DND-41 (cell line): ENCODE data around the gene BST1.
A peak's percentile ranks its signal among the peaks of the same experiment; 100 is the strongest.

Experiments
- ATAC-seq: fragments of 200-7000 bp; cut with Tn5 transposase; 3 replicates; pipeline ENCODE4 v1.9.1; 2021; ENCODE audit warnings: low read depth; ENCODE audit not compliant: insufficient read depth
- DNase-seq: peaks from one replicate; pipeline ENCODE4 v3.0.0-alpha.2; 2020
- H2AFZ ChIP-seq: 2 replicates; pipeline ENCODE4 v1.6.0; 2012; ENCODE audit warnings: low read depth, low read length
- H3K27ac ChIP-seq: 2 replicates; pipeline ENCODE4 v1.5.1; 2012; ENCODE audit warnings: low read length, inconsistent platforms
- H3K27me3 ChIP-seq: fragments of 200-600 bp; sonication (generic); 2 replicates; pipeline ENCODE4 v1.6.0; 2012; ENCODE audit warnings: low read length, mild to moderate bottlenecking, inconsistent platforms; ENCODE audit not compliant: insufficient read depth, poor library complexity
- H3K36me3 ChIP-seq: 2 replicates; pipeline ENCODE4 v1.5.1; 2012; ENCODE audit warnings: low read length, inconsistent platforms; ENCODE audit not compliant: insufficient read depth
- H3K4me1 ChIP-seq: 2 replicates; pipeline ENCODE4 v1.5.1; 2012; ENCODE audit warnings: mild to moderate bottlenecking, low read length; ENCODE audit not compliant: insufficient read depth
- H3K4me2 ChIP-seq: 2 replicates; pipeline ENCODE4 v1.6.0; 2012; ENCODE audit warnings: mild to moderate bottlenecking, moderate library complexity, low read length, inconsistent platforms; ENCODE audit not compliant: insufficient read depth
- H3K4me3 ChIP-seq, 2 experiments: fragments of 200-600 bp in 1 of 2; shearing (Covaris generic) in 1 of 2; 2 replicates each; pipeline ENCODE4 v1.5.1; 2012 to 2016; ENCODE audit warnings: inconsistent platforms in 2 of 2, low read length in 2 of 2, mild to moderate bottlenecking in 2 of 2, low read depth in 1 of 2, moderate library complexity in 1 of 2
- H3K79me2 ChIP-seq: 2 replicates; pipeline ENCODE4 v1.6.0; 2012; ENCODE audit warnings: low read length, inconsistent platforms; ENCODE audit not compliant: insufficient read depth
- H3K9ac ChIP-seq: 2 replicates; pipeline ENCODE4 v1.6.0; 2012; ENCODE audit warnings: low read depth, mild to moderate bottlenecking, inconsistent platforms, low read length, moderate library complexity
- H3K9me3 ChIP-seq: 2 replicates; pipeline ENCODE4 v1.5.1; 2012; ENCODE audit warnings: low read length, moderate library complexity, mild to moderate bottlenecking, inconsistent platforms; ENCODE audit not compliant: insufficient read depth, severe bottlenecking
- H4K20me1 ChIP-seq: 2 replicates; pipeline ENCODE4 v1.6.0; 2012; ENCODE audit warnings: low read length; ENCODE audit not compliant: insufficient read depth
- EZH2 ChIP-seq: IDR thresholded peaks from 3 replicates; pipeline ENCODE4 v1.6.1; 2012; ENCODE audit warnings: borderline replicate concordance, low read depth, mild to moderate bottlenecking, moderate library complexity, low read length, inconsistent platforms; ENCODE audit not compliant: severe bottlenecking
- TF ChIP-seq, protein P1 (sequence below): IDR thresholded peaks from 2 replicates; pipeline ENCODE4 v1.5.1; 2012; ENCODE audit warnings: borderline replicate concordance, low read length, moderate library complexity, mild to moderate bottlenecking; ENCODE audit not compliant: poor library complexity, severe bottlenecking; ENCODE audit errors: extremely low read depth

Gene BST1

DNA sequence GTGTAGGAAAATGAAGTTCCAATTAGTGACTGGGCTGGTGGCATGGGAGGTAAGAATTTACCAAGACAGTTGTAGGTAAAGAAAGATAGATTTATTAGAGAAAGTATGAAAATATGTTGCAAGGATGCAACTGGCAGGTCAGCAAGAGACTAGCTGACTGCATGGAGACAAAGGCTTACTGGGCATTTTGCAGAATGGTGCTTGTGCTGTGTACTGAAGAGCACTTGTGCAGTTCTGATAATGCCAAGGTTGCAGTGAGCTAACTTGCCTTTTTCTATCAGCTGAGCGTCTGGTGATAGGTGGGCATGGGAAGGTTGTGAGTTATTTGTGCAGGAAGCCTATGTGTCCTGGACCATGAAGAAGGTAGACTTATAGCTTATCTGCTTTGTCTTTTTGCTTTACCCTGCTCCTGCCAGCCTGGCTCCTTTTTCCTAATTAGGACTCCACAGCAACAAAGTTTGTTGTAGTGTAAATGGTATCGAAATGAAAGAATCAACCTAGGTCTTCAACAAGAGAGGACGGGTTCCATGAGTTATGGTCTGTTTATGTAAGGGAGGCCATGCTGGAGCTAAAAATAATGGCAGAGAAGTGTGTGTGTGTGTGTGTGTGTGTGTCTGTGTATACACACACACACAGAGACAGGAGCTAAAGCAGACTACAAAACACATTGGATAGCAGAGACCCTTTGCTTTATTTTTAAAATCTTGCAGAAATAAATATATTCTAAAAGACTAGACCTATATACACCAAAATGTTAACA, 15.0 kb downstream of the BST1 start:
- H3K27me3 ChIP-seq, result no peaks in the 10 kb centered on the region
- no peak overlapping the region for H2AFZ ChIP-seq

DNA sequence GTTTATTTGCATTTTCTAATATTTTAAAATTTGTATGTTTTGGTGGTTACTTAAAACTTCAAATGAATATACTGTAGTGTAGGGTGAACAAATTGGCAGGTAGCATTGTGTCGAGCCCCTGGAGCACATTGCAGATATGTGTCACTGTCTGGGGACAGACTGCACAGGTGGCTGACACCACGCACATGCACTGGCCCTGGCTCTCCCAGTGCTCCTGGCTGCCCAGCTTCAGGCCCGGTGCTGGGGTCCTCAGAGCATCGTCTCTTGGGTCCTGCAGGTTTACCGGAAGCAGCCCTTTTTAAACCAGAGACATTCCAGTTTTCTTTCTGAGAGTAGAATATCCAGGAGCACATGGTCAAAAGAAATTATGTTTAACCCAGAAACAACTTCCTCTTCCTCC, 15.6 kb downstream of the BST1 start:
- DNase-seq, result no peak

More for the DNA sequence above, 15.0 kb downstream of the BST1 start:
- no peaks in the 10 kb centered on the region for H3K36me3 ChIP-seq
- H4K20me1 ChIP-seq, result no peaks in the 10 kb centered on the region
- DNase-seq, result no peak
- H3K4me2 ChIP-seq, result no peak overlapping the region
- no peaks in the 10 kb centered on the region for H3K9me3 ChIP-seq
- H3K9ac ChIP-seq, result no peak overlapping the region
- ATAC-seq, result no peak
- no peak overlapping the region for H3K4me3 ChIP-seq
- H3K27ac ChIP-seq, result no peak overlapping the region
- TF ChIP-seq, protein P1, sequence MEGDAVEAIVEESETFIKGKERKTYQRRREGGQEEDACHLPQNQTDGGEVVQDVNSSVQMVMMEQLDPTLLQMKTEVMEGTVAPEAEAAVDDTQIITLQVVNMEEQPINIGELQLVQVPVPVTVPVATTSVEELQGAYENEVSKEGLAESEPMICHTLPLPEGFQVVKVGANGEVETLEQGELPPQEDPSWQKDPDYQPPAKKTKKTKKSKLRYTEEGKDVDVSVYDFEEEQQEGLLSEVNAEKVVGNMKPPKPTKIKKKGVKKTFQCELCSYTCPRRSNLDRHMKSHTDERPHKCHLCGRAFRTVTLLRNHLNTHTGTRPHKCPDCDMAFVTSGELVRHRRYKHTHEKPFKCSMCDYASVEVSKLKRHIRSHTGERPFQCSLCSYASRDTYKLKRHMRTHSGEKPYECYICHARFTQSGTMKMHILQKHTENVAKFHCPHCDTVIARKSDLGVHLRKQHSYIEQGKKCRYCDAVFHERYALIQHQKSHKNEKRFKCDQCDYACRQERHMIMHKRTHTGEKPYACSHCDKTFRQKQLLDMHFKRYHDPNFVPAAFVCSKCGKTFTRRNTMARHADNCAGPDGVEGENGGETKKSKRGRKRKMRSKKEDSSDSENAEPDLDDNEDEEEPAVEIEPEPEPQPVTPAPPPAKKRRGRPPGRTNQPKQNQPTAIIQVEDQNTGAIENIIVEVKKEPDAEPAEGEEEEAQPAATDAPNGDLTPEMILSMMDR, result no peak
- TF ChIP-seq EZH2, result no peak
- no peaks in the 10 kb centered on the region for H3K79me2 ChIP-seq
- no peaks in the 10 kb centered on the region for H3K4me1 ChIP-seq

DNA sequence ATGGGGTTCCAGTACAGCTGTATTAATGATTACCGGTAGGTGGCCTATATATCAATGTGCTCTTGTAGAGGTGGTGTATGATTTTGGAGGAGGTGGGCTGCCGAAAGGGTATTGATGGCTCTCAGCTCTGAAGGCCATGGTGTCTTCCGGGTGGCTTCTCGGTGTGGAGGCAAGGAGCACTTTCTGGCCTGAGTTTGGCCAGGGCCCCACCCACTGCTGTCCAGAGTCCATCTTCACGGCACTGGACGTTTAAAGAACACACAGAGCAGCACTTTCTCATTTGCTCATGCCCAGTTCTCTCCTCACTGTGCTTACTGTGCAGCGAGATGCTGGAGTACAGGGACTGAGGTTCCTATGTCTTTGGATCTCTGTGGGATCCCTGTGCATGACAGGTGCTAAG, 16.1 kb downstream of the BST1 start:
- Histone ChIP-seq H2AFZ (no peak overlapping the region), H3K27ac (no peak overlapping the region), H3K4me2 (no peak overlapping the region), H3K9me3 (no peaks in the 10 kb centered on the region), H3K4me3 (no peak overlapping the region), H3K27me3 (no peaks in the 10 kb centered on the region), H3K4me1 (no peaks in the 10 kb centered on the region), H3K79me2 (no peaks in the 10 kb centered on the region), H3K9ac (no peak overlapping the region), H3K36me3 (no peaks in the 10 kb centered on the region), H4K20me1 (no peaks in the 10 kb centered on the region)
- TF ChIP-seq, protein P1, result no peak
- no peak for TF ChIP-seq EZH2
- no peak for DNase-seq
- no peak for ATAC-seq

More for the DNA sequence above, 15.6 kb downstream of the BST1 start:
- Histone ChIP-seq H2AFZ (no peak overlapping the region), H3K9me3 (no peaks in the 10 kb centered on the region), H3K79me2 (no peaks in the 10 kb centered on the region), H3K27ac (no peak overlapping the region), H3K4me3 (no peak overlapping the region), H3K27me3 (no peaks in the 10 kb centered on the region), H3K4me1 (no peaks in the 10 kb centered on the region), H4K20me1 (no peaks in the 10 kb centered on the region), H3K4me2 (no peak overlapping the region), H3K36me3 (no peaks in the 10 kb centered on the region), H3K9ac (no peak overlapping the region)
- no peak for TF ChIP-seq EZH2
- TF ChIP-seq, protein P1, result no peak
- ATAC-seq, result 0 out of 3 replicates have a peak, but pooled peaks have one; percentile 48
